ENCODE results near the gene SPTBN1.

Gene SPTBN1

DNA sequence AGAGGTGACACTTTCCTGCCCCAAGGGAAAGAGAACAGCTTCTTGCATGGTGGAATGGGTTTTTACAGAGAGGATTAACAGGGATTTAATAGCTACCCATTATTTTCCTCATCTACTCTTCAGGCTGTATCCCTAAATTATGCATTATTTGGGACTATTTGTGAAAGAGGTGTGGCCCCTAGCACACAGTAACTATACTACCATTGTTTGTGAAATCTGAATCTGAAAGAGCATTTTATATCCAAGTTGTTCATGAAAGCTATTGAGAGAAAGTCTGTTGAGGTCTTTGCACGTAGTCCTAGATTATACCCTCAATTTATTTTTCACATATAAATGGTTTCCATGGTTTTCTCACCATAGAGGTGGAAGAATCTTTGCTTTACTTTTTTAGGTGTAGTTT, 78.1 kb downstream of the SPTBN1 start:
- DNase-seq: no peak

DNA sequence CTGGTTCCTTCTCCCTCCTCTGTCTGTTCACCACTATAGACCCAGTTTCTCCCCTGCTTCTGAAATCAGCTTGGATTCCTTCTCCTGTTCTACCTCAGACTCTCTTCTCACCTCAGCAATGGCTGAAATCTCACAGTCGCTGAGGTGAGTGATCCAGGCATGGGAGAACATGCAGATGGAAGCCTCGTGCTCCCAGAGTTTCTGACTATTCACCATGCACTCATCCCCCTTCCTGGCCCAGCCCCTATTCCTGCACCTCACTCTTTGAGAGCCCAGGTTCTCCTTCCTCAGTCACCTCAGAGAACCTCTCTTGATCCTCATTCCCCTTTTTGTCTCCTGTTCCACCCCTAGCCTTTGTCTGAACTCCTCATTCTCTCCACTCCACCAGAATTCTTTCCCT, 78.5 kb downstream of the SPTBN1 start:
- no peak for DNase-seq

DNA sequence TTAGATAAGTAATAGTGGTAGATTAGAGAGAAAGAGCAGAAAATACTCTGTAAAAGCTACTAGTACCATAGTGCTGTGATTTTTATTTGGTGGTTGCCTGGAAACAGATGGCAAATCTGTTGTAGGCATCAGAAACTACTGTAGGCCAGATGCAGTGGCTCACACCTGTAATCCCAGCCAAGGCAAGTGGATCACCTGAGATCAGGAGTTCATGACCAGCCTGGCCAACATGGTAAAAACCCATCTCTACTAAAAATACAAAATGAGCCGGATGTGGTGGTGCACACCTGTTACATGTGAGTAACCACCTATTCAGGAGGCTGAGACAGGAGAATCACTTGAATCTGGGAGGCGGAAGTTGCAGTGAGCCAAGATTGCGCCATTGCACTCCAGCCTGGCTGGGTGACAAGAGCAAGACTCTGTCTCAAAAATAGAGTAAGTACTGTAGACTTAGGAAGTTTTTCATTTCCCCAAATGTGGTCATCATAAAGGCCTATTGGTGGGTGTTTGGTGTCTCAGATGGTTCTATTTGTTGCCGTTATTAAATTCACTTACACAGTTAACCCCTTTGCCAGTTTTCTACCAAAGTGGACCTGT, 79.6 kb downstream of the SPTBN1 start:
- no peak for DNase-seq

DNA sequence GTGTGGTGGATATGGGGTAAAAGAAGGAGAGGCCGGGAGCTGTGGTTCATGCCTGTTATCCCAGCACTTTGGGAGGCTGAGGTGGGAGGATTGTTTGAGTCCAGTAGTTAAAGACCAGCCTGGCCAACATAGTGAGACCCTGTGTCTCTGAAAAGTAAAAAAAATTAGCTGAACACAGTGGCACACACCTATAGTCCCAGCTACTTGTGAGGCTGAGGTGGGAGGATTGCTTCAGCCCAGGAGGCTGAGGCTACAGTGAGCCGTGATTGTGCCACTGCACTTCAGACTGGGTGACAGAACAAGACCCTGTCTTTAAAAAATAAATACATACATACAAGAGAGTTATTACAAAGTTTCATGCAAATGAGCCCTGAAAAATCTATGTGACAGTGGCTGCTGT, 80.6 kb downstream of the SPTBN1 start:
- no peak for DNase-seq

DNA sequence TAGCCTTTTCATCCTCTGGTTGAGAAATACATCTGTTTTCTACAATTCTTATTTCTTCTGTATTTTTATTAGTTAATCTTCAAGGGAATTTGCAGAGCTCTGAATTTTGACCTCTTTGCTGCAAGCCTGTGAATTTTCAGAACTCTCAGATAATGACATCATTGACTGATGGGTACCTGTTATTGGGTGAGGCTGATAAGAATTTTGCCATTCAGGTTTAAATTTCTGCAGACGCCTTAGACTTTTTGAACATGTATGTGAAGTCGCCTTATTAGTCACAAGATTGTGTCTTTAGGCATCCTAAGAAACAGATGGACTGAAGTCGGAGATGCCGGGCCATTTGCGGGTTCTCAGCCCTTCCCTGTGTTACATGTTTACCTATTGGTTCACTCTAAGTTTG, 82.4 kb downstream of the SPTBN1 start:
- DNase-seq: no peak

DNA sequence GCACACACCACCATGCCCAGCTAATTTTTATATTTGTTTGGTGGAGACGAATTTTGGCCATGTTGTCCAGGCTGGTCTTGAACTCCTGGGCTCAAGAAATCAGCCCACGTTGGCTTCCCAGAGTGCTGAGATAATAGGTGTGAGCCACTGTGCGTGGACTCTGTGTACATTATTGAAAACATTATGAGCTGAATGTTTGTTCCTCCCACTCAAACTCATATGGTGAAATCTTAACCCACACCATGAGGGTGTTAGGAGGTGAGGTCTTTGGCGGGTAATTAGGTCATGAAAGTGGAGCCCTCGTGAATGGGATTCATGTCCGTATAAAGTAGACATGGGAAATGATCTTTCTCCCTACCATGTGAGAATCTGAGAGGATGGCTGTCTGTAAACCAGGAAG, 83.6 kb downstream of the SPTBN1 start:
- no peak for DNase-seq

DNA sequence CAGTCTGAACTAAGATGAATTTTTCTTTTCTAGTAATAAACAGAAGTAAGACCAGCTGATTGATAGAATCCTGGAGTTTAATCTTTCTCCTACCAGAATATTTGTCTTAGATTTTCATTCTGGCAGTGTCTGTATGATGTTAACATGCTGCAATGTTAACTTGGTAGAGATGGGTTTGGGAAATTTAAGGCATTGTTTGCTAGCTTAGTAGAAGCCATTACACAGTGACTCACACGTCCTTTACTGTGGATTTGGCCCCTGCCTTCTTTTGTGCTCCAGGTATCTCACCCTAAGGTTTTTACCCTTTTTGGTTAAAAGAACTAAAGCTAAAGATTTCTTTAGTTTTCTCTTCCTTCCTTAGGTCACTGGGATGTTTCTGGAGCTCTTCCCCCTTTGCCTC, 84.1 kb downstream of the SPTBN1 start:
- DNase-seq: no peak

DNA sequence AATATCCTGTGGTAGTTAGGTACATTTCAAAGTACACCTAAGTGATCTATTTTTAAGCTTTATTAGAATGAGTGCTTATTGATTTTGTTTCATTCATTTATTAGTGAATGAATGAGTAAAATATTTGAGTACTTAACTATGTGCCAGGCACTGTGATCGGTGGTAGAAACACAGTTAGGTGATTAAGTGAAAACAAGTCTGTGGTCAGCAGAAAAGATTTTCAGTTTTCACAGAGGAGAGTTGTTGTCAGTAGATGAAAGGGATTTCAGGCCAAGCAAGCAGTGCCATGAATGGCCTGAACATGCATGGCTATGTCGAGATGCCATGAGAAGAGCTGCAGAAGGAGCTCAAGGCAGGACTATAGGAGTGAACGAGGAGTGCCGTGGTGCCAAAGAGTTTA, 85.9 kb downstream of the SPTBN1 start:
- no peak for DNase-seq

DNA sequence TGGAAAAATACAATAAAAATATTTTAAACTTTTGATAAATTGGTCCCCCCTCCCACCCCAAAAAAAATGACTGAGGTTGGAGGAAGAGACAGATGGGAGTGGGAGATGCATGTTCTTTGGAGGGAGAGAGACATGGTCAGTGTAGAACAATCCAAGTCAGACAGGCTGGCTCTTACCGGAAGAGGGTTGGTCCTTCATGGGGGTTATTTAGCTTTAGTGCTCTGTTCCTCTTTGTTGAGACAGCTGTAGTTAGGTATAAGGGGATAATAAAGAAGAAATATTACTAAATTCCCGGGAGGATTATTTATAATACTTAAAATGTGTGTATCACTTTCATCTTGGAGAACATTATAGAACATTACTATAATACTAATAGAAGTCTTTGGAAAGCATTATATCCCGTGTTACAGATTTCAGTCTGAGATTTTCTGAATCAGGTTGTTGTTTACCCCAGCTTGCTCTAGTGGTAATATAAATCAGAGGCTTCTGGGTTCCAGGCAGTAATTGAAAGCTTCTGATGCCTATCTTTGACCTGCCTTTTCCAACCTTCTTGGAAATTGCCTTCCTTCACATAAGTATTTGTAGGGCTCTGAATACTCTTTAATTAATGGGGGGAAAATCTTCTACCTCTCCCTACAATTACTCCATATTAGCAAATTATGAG, 87.7 kb downstream of the SPTBN1 start:
- DNase-seq: no peak

DNA sequence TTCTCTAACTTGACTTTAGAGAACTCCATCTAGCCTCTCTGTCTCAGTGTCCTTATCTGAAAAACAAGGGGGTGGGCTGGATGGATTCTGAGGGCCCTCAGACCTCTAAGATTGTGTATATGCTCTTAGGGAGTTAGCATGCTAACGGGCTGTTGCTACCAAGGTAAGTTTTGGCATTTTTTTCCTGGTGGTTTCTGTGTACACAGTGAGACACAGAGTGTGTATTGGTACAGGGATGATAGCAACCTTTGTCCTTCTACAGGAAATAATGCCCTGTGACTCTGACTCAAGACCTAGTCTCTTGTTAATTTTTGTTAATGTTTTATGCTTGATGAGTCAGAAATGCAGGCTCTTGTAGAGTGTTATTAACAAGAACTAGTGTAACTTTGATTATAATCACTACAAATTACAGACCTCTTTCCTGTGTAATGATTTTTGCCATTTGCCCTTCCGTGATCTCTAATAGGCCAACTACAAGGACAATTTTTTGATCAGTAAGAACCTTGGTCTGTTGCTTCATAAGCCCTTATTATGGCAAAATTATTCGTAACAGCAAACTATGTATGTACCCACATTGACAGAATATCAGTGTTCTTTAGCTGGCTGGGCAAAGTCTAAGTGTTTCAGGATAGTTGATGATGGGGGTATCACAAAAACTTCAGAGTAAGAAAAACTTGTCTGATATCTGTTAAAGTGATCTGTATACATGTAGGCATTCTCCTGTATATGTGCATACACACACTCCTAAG, 89.7 kb downstream of the SPTBN1 start:
- DNase-seq: no peak

DNA sequence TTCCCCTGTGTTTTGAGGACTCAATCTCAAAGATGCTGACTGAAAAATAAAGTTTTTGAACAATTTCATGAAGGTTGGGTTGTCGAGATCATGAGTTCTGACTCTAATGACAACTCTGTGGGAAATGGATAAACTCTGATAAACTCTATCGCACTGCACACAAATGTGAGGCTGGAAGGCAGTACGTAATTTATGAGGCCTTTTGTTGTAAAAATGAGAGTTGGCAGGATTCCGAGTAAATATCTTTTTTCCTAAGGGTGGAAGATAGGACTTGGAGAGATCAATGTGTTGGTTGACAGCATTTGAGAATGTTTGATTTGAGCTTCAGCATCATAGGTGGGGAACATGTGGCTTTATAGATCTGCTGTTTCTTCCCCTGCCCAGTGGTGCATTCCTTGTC, 90.4 kb downstream of the SPTBN1 start:
- no peak for DNase-seq

DNA sequence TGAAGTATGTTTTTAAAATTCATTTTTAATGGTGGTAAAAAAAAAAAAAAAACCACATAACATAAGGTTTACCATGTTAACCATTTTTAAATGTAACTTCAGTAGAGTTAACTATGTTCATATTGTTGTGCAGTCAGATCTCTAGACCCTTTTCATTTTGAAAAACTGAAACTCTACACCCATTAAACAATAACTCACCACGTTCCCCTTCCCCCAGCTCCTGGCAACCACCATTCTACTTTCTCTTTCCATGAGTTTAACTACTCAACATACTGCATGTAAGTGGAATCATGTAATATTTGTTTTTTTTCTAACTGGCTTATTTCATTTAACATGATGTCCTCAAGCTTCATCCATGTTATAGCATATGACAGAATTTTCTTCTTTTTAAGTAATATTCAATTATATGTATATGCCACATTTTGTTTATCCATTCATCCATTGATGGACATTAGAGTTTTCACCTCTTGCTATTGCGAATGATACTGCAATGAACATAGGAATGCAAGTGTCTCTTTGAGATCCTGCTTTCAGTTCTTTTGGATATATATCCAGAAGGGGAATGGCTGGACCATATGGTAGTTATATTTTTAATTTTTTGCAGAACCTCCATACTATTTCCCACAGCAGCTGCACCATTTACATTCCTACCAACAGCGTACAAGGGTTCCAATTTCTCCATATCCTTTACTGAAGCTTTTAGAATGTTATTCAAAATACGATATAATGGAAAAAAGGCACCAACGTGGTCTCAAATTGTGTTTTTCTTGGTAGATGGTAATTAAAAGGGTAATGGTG, 91.0 kb downstream of the SPTBN1 start:
- DNase-seq: no peak

DNA sequence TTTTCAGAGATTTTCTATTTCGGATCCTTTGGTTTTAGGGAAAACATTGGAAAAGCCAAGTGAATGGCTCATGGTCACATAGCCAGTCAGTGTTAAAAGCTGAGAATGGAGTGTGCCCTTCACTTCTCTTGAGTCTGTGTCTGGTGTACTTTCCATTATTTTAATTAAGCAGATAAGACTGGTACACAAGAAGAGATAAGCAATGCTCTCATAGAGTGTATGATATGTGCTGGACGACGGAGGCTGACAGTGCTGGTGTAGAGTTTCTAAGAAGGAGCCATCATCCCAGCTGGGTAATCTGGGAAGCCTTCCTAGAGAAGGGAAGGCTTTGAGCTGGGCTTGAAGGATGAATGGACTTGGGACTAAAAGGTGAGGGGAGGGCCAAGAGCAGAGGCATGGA, 93.3 kb downstream of the SPTBN1 start:
- no peak for DNase-seq

DNA sequence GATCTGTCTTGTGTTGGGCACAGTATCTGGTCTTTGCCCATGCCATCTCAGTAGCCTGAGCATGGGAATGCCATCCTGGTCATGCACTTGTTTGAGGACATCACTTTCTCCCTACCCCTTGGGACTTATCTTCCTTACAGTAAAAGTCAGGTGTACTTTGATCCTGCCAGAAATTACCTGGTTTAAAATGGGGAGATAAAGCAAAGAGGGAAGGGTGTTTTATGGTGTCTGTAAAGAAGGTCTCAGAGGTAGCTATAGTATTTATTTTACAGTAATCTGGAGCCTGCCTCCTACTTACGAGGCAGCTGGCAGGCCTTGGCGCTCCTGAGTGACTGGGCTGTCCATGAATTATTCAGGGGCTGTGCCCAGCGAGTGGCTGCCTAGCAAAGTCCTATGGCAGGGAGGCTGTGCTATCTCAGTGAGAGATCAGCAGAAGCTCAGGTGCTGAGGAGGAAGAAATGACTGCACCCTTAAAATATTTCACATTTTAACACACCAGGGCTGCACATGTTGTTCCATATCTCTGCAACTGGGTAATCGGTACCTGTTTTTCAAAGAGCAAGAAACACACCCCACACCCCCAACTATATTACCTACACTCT, 93.9 kb downstream of the SPTBN1 start:
- DNase-seq: no peak

DNA sequence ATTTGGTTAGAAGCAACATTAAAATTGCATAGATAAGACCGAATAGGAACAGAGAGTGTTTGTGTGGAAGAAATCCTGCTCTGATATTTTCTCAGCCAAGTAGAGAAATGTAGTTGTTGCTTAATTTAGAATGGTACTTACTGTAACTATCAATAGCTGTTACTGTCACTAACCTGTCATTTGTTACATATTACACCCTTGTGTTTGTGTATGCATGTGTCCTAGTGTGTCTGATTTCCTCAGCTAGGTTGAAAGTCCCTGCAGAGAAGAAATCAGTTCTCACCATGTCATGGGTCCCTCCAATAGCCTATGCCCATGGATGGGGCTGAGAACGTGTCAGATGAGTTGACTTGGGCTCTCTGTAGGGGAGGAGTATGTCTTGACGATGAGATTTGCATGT, 94.4 kb downstream of the SPTBN1 start:
- no peak for DNase-seq

DNA sequence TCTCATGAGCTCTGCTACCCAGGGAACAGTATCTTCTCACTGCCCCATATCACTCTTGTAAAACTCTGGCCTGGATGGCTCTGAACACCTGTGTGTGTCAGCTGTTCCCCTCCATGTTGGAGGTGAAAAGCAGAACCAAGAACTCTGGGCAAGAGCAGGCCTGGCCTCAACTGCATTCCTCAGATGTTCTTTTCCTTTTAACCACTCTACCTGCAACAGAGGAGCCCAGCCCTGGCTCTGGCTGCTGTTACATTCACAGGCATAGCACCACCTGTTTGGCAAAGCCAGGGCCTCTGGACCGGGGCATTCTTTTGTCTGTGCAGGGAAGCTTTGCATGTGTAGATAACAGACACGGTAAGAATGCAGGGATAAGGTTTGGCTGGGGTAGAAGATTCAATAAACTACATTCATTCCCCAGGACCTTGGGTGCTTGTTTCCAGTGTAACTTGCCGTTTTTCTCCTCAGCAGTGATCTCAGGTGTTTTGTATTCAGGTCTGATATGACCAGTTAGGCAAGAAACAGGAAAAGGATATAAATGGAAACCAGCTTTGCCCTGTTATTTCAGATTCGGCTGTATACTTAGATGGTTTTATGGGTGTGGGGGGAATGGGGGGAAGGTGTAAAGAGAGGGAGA, 95.1 kb downstream of the SPTBN1 start:
- DNase-seq: no peak

DNA sequence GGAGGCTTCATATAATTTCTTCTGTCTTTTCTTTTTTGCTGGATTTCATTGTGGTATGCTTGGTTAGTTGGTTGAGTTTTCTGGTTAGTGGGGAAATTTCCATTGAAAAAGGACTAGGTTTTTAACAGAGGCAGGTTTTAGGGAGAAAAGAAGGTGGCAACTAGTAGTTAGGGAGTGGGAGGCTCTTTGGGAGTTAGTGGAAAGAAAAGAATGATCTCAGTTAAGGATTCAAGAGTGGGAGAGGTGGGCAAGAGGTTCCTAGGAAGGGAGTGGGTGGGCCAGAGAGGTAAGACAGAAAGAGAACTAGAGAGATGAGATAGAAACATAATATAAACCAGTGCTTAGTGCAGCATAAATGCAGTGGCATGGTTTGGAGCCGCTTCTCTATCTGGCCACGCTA, 96.9 kb downstream of the SPTBN1 start:
- DNase-seq: no peak

DNA sequence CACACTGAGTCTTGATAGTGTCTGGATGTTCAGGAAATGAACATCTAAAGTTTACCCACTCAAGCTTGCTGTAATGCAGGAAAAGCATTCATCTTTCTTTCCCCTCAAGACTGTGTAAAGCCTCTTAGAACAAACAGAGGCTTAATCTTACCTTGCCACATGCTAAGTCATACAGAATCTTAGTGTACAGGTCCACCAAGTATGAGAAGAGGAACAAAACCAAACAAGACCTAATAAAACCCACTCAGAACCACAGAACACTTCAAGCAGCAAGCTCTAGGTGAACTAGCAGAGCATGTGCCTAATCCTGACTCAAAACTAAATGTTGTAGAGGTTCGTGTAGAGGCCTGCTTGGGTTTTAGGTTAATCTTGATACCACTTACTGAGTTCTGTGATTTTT, 97.6 kb downstream of the SPTBN1 start:
- DNase-seq: no peak

DNA sequence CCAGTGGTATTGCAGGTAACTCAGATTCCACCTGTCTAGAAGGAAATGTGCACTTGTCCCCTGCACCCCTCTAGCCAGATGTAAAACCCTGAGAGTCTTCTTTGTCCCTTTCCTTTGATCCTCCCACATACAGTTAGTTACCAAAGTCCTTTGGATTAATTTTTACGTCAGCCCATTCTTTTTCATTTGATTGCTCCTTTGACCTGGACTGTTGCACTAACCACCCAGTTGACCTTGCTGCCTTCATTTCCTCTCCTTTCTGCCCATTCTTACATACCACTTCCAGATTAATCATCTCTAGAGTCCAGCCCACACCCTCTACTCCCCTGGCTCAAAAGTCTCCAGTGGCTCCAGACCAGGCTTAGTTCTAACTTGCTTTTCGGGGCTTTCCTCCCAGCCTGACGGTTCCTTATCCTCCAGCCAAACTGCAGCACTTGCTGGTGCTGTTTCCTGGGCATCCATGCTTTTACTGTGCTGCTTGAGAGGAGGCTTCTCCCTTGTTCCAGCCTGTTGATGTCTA, 99.3 kb downstream of the SPTBN1 start:
- DNase-seq: no peak

DNA sequence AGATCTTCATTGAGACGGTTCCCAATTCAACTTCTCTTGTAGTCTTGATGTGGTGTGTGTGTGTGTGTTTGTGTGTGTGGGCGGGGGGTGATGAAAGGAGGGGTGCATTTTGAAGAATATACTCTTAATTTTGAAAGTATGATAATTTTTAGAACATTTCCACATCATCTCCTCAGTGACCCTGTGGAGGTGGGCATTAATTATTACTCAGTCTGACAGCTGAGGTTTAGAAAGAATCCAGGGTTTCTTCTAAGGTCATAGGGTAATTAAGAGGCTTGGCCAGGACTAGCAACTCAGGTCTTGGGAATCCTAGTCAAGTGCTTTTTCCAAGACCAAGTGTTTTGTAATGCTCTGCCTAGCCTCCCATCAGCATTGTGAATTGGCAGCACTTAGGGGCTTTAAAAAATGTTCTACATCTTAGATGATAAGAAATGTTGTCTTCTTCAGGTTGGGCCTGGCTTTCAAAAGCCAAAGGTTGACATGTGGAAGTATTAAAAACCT, 100.5 kb downstream of the SPTBN1 start:
- DNase-seq: no peak

DNA sequence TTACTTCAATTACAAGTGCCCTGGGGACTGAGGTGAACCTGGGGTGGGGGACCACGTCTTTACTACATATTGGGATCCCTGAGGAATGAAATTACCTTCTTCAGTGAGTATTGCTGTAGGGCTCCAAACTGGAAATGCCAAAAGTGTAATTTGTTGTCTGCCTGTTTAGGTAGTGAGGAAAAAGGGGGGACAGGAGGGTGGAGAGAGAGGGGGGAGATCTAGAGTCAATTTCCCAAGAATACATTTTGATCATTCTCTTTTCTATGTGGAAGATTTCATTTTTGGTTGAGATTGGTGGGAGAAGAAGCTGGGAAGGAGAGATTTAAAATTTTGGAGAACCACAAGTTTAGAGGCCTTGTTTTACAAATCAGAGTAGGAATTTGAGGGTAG, 101.1 kb downstream of the SPTBN1 start:
- no peak for DNase-seq

DNA sequence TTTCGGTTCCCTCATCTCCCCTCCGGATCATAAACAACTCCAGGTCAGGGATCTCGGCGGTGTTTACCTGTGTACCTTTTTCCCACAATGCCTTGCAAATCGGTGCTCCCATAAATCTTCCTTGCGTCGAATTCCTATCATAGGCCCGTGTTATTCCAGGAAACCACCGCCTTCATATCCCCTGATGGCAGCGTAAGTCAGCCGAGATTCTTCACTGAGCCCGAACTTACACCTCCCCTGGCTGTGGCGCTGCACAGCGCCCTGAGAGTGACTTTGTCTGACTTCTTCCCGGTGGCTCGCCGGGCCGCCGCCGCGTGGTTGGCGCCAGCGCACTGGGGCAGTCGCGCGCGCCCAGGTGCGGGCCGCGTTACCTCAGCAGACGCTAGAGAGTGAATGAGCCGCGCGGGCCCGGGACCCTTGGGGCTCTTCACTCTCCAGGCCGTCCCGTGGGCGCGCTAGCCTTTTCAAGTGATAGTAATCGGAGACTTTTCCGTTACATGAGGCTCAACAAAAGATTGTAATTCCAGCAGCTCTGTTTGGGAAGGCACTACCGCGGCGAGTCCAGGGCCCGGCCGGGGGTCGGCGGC, 101.6 kb downstream of the SPTBN1 start:
- peak; percentile 85 for DNase-seq
